Erythroblast (primary cell): ENCODE data around the gene GNAO1.

ENCODE experiments used
- GATA1 ChIP-seq: IDR thresholded peaks from 2 replicates; pipeline ENCODE4 v1.6.1; 2011; ENCODE audit warnings: low read depth, mild to moderate bottlenecking, control low read depth, low read length, moderate library complexity
- POLR2A ChIP-seq: IDR thresholded peaks from 2 replicates; pipeline ENCODE4 v1.6.1; 2011; ENCODE audit warnings: mild to moderate bottlenecking, low read length

DNA sequence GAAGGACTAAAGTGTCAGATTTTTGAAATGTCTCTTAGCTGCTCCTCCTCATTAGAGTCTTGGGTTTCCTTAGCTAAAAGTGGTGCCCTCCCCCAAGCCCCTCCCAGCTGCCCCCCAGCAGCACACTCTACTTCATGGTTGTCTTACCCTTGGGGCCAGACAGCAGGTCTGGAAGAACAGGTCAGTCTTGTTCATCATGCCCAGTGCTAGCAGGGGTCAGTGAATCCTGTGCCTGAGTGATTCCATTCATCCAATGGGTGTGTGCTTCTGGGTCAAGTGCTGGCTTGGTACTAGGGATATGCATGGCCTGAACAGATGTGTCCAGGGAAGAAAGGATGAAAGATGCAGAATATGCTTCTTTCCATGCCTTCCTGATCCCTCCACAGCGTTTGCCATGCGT lies 93.2 kb downstream of the GNAO1 start:
- TF ChIP-seq POLR2A, result no peak
- TF ChIP-seq GATA1, result no peak
